HCEC 1CT (cell line): ENCODE results near the gene SH3RF3.
A peak's percentile ranks its signal among the peaks of the same experiment; 100 is the strongest.

Source experiments
- DNase-seq: peaks from one replicate; pipeline ENCODE4 v3.0.0-alpha.2; 2017

The SH3RF3 gene

GRCh38 chr2:109442715-109443319 lies 313.8 kb downstream of the SH3RF3 start:
- no peak for DNase-seq

- no peak for DNase-seq
Measured at GRCh38 chr2:109444916-109445315, 315.9 kb downstream of the SH3RF3 start.

- DNase-seq = peak; percentile 67
Measured at GRCh38 chr2:109446278-109447131, 317.5 kb downstream of the SH3RF3 start.

- peak; percentile 96 for DNase-seq
Measured at GRCh38 chr2:109447251-109447661, 318.3 kb downstream of the SH3RF3 start.

- no peak for DNase-seq
Measured at GRCh38 chr2:109447776-109448175, 318.8 kb downstream of the SH3RF3 start.

- DNase-seq = no peak
Measured at GRCh38 chr2:109448207-109448606, 319.2 kb downstream of the SH3RF3 start.

GRCh38 chr2:109448946-109449788 lies 320.2 kb downstream of the SH3RF3 start:
- DNase-seq = no peak

- DNase-seq = no peak
Measured at GRCh38 chr2:109450574-109451273, 321.7 kb downstream of the SH3RF3 start.

- DNase-seq = no peak
Measured at GRCh38 chr2:109451671-109452070, 322.7 kb downstream of the SH3RF3 start.

GRCh38 chr2:109452318-109453305 lies 323.6 kb downstream of the SH3RF3 start:
- no peak for DNase-seq

GRCh38 chr2:109453371-109453995 lies 324.5 kb downstream of the SH3RF3 start:
- DNase-seq = no peak

- no peak for DNase-seq
Measured at GRCh38 chr2:109454304-109454703, 325.3 kb downstream of the SH3RF3 start.

- DNase-seq = no peak
Measured at GRCh38 chr2:109454765-109455394, 325.9 kb downstream of the SH3RF3 start.

GRCh38 chr2:109455731-109456691 lies 327.0 kb downstream of the SH3RF3 start:
- DNase-seq = no peak

GRCh38 chr2:109456776-109457175 lies 327.8 kb downstream of the SH3RF3 start:
- DNase-seq = no peak

GRCh38 chr2:109457366-109457765 lies 328.4 kb downstream of the SH3RF3 start:
- no peak for DNase-seq

- no peak for DNase-seq
Measured at GRCh38 chr2:109457794-109458193, 328.8 kb downstream of the SH3RF3 start.

GRCh38 chr2:109458512-109458911 lies 329.5 kb downstream of the SH3RF3 start:
- DNase-seq = no peak

GRCh38 chr2:109459485-109459884 lies 330.5 kb downstream of the SH3RF3 start:
- DNase-seq = no peak
